Ascending aorta (tissue), 2 donors: ENCODE measurements around the gene SEMA3F. TPM values are rescaled to one million over a fixed set of nuclear protein-coding genes. Genes with fewer than 3 reads are reported as not detected.

ENCODE experiments used
- DNase-seq, 2 donors: peaks; one replicate each; pipeline ENCODE4 v3.0.0-alpha.2; 2019; ENCODE audit warnings: low spot score in 2 of 2
- H3K27ac ChIP-seq, 2 donors: fragments of 200-600 bp; sonication (generic); one replicate each; pipeline ENCODE4 v1.5.1; 2016 to 2017; ENCODE audit warnings: mild to moderate bottlenecking in 1 of 2
- H3K27me3 ChIP-seq: fragments of 200-600 bp; sonication (generic); one replicate; pipeline ENCODE4 v1.5.1; 2017
- H3K36me3 ChIP-seq, 2 donors: fragments of 200-600 bp; sonication (generic); one replicate each; pipeline ENCODE4 v1.5.1; 2016
- H3K4me1 ChIP-seq, 2 donors: fragments of 200-600 bp; sonication (generic); one replicate each; pipeline ENCODE4 v1.5.1; 2016 to 2017; ENCODE audit warnings: mild to moderate bottlenecking in 1 of 2
- H3K4me3 ChIP-seq, 2 donors: fragments of 200-600 bp; sonication (generic); one replicate each; pipeline ENCODE4 v1.5.1; 2016 to 2017; ENCODE audit warnings: mild to moderate bottlenecking in 1 of 2
- H3K9me3 ChIP-seq, 2 donors: fragments of 200-600 bp; sonication (generic); one replicate each; pipeline ENCODE4 v1.5.1; 2016
- intact Hi-C: fragments of 100-400 bp; cut with DNase I; formaldehyde crosslinking; loops from one replicate; pipeline ENCODE4 v1.15.1; 2023
- total RNA-seq: library from RNA; depleted of rRNA; stranded (reverse); fragments of >200 nt; gene quantifications from one replicate; pipeline ENCODE4 v1.1.0, GENCODE V29; 2016
- TF ChIP-seq, protein P1 (sequence below), 3 experiments: fragments of 200-600 bp in 2 of 3; fragments of 450-650 bp in 1 of 3; sonication (generic) in 2 of 3; IDR thresholded peaks; one replicate each; pipeline ENCODE4 v1.5.1; 2016 to 2019; ENCODE audit warnings: antibody characterized with exemption in 3 of 3, mild to moderate bottlenecking in 1 of 3, moderate library complexity in 1 of 3

Gene SEMA3F
- total RNA-seq, 1 donor from 2014 or later = 75.0 TPM

DNA sequence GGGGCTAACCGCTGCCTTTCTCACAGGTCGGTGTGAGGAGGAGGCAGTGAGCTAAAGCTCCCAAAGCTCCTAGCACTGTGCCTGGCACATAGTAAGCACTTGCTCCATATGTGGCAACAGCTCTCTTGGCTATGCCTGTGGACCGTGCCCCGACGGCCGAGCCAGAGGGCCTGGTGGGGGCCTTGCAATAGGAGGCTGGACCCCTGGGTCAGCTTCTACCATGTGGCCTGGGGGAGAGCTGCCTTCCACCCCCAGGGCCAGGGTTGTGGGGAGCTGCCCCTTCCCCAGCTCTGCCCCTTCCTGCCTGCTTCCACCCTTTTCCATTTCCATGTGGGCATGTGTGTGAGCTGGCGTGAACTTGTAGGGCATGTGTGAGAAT lies 19.4 kb downstream of the SEMA3F start:
- intact Hi-C loops = no loop called here
- TF ChIP-seq, protein P1, sequence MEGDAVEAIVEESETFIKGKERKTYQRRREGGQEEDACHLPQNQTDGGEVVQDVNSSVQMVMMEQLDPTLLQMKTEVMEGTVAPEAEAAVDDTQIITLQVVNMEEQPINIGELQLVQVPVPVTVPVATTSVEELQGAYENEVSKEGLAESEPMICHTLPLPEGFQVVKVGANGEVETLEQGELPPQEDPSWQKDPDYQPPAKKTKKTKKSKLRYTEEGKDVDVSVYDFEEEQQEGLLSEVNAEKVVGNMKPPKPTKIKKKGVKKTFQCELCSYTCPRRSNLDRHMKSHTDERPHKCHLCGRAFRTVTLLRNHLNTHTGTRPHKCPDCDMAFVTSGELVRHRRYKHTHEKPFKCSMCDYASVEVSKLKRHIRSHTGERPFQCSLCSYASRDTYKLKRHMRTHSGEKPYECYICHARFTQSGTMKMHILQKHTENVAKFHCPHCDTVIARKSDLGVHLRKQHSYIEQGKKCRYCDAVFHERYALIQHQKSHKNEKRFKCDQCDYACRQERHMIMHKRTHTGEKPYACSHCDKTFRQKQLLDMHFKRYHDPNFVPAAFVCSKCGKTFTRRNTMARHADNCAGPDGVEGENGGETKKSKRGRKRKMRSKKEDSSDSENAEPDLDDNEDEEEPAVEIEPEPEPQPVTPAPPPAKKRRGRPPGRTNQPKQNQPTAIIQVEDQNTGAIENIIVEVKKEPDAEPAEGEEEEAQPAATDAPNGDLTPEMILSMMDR (IDR thresholded peaks at IDR 0.05) = no peak

DNA sequence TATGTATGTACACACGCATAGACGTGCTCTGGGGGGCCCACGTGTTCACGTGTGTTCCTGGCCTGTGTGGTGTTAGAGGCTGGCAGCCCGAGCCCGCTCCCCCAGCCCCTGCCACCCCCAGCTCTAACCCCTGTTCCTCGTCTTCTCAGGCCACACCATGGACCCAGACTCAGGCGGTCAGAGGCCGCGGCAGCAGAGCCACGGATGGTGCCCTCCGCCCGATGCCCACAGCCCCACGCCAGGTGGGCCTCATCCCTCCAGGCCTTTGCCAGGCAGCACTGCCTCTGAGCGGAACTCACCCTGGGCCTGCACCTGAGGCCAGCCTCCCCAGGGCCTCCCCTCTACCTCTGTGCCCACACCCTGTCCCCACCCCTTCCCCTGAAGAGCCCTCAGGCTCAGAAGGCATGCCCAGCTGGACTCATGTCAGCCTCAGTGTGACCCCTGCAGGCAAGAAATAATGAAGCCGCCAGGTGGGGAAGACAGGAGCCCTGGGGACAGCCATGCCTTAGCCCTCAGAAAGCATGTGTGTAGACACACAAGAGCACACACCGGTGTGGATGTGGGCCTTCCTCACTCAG lies 19.9 kb downstream of the SEMA3F start:
- Histone ChIP-seq H3K27me3 (no peaks in the 10 kb centered on the region), H3K36me3 (peaks cover 18 to 41% of the 10 kb centered on the region in 2 donors), H3K9me3 (no peaks in the 10 kb centered on the region), H3K4me3 (no peak overlapping the region), H3K4me1 (peaks cover 0 to 5% of the 10 kb centered on the region in 2 donors), H3K27ac (no peak overlapping the region)
- intact Hi-C loops = no loop called here
- no peak for DNase-seq
- TF ChIP-seq, protein P1 (IDR thresholded peaks at IDR 0.05) = no peak

More for the DNA sequence above, 19.4 kb downstream of the SEMA3F start:
- Histone ChIP-seq H3K4me1 (peaks cover 0 to 5% of the 10 kb centered on the region in 2 donors), H3K9me3 (no peaks in the 10 kb centered on the region), H3K36me3 (peaks cover 18 to 41% of the 10 kb centered on the region in 2 donors), H3K27me3 (no peaks in the 10 kb centered on the region), H3K4me3 (no peak overlapping the region), H3K27ac (no peak overlapping the region)
- no peak for DNase-seq

DNA sequence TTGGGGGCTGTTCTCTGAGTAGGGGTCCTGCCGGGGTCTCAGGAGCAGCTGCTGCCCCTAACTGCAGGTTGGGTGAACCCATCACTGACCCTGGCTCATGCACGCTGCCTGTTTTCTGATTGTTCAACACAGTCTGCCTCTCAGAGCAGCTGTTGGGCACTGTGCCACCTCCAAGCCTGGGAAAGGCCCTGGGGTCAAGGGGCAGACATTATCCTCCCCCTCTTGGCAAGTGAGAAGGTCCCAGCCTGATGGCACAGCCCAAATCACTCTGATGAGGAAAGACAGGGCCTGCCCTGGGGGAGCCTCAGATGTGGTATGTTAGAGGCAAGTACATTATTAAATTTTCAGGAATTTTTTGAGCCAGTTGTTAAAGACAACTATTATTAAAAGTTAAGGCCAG lies 22.2 kb downstream of the SEMA3F start:
- TF ChIP-seq, protein P1 (IDR thresholded peaks at IDR 0.05) = no peak
- no peaks in the 10 kb centered on the region for H3K4me1 ChIP-seq
- intact Hi-C loops = no loop called here
- no peak for DNase-seq
- no peak overlapping the region for H3K4me3 ChIP-seq
- peaks cover 18 to 49% of the 10 kb centered on the region in 2 donors for H3K36me3 ChIP-seq
- H3K9me3 ChIP-seq = no peaks in the 10 kb centered on the region
- H3K27me3 ChIP-seq = no peaks in the 10 kb centered on the region
- H3K27ac ChIP-seq = no peak overlapping the region

DNA sequence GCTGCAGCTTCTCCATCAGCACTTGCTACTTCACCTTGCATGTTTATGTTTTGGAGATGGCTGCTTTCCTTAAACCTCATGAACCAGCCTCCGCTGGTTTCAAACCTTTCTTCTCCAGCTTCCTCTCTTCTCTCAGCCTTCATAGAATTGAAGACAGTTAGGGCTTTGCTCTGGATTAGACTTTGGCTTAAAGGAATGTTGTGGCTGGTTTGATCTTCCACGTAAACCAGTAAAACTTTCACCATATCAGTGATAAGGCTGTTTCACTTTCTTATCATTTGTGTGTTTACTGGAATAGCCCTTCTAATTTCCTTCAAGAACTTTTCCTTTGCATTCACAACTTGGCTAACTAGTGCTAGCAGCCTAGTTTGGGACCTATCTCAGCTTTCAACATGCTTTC lies 24.6 kb downstream of the SEMA3F start:
- TF ChIP-seq, protein P1 (IDR thresholded peaks at IDR 0.05) = no peak
- Histone ChIP-seq H3K27ac (no peak overlapping the region), H3K4me1 (no peaks in the 10 kb centered on the region), H3K36me3 (peaks cover 11 to 61% of the 10 kb centered on the region in 2 donors), H3K27me3 (no peaks in the 10 kb centered on the region), H3K4me3 (no peak overlapping the region), H3K9me3 (no peaks in the 10 kb centered on the region)
- intact Hi-C loops = no loop called here
- DNase-seq = no peak

DNA sequence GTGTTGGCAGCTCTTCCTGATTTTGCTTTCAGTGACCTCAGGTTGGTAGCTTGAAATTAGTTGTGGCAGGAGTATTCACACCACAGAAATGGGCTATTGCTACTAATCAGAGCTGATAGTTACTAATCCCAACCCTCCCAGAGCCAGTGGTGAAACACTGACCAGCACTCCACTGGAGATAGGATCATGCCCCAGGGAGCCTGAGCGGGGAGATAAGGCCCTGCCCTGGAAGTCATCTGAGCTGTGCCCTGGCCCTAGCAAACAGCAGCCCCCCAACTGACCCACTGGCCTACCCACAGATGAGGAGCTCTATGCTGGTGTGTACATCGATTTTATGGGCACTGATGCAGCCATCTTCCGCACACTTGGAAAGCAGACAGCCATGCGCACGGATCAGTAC lies 26.9 kb downstream of the SEMA3F start:
- H3K4me3 ChIP-seq = no peak overlapping the region
- intact Hi-C loops = no loop called here
- no peak for DNase-seq
- no peak overlapping the region for H3K27ac ChIP-seq
- H3K9me3 ChIP-seq = no peaks in the 10 kb centered on the region
- no peaks in the 10 kb centered on the region for H3K4me1 ChIP-seq
- peaks cover 0 to 57% of the 10 kb centered on the region in 2 donors for H3K36me3 ChIP-seq
- no peaks in the 10 kb centered on the region for H3K27me3 ChIP-seq
- TF ChIP-seq, protein P1 (IDR thresholded peaks at IDR 0.05) = no peak
